ENCODE data around the gene VEGFA. TPM values are rescaled to one million over a fixed set of nuclear protein-coding genes. Genes with fewer than 3 reads are reported as not detected.
A peak's percentile ranks its signal among the peaks of the same experiment; 100 is the strongest.

The VEGFA gene
- total and polyA plus RNA-seq, 2 donors: 63.8 to 85.7 TPM

GRCh38 chr6:43767553-43768505 is 2.2 kb upstream of the VEGFA start:
- no peak for DNase-seq (ENCODE audit: extremely low spot score)
- 76% methylated on average over 8 of the region's 8 CpGs for WGBS
- no peak overlapping the region for H3K27ac ChIP-seq (ENCODE audit: low read depth)

GRCh38 chr6:43768506-43768860 is 1.5 kb upstream of the VEGFA start:
- 63% methylated on average over 1 of the region's 1 CpG for WGBS
- Histone ChIP-seq H3K4me3 (ENCODE audit: low read depth, low read length) (no peak overlapping the region), H3K36me3 (ENCODE audit: insufficient read depth) (no peaks in the 10 kb centered on the region), H3K4me1 (ENCODE audit: insufficient read depth) (no peaks in the 10 kb centered on the region), H3K27ac (ENCODE audit: low read depth) (no peak overlapping the region)
- DNase-seq (ENCODE audit: extremely low spot score): no peak

More at GRCh38 chr6:43767553-43768505, 2.2 kb upstream of the VEGFA start:
- H3K4me1 ChIP-seq (ENCODE audit: insufficient read depth): no peaks in the 10 kb centered on the region
- no peaks in the 10 kb centered on the region for H3K36me3 ChIP-seq (ENCODE audit: insufficient read depth)
- H3K4me3 ChIP-seq (ENCODE audit: low read depth, low read length): no peak overlapping the region

- no peak overlapping the region for H3K4me3 ChIP-seq (ENCODE audit: low read depth, low read length)
Observed at GRCh38 chr6:43768983-43769525, 957 bp upstream of the VEGFA start.

DNA sequence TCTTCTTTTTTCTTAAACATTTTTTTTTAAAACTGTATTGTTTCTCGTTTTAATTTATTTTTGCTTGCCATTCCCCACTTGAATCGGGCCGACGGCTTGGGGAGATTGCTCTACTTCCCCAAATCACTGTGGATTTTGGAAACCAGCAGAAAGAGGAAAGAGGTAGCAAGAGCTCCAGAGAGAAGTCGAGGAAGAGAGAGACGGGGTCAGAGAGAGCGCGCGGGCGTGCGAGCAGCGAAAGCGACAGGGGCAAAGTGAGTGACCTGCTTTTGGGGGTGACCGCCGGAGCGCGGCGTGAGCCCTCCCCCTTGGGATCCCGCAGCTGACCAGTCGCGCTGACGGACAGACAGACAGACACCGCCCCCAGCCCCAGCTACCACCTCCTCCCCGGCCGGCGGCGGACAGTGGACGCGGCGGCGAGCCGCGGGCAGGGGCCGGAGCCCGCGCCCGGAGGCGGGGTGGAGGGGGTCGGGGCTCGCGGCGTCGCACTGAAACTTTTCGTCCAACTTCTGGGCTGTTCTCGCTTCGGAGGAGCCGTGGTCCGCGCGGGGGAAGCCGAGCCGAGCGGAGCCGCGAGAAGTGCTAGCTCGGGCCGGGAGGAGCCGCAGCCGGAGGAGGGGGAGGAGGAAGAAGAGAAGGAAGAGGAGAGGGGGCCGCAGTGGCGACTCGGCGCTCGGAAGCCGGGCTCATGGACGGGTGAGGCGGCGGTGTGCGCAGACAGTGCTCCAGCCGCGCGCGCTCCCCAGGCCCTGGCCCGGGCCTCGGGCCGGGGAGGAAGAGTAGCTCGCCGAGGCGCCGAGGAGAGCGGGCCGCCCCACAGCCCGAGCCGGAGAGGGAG is 580 bp downstream of the VEGFA start:
- no peaks in the 10 kb centered on the region for H3K4me1 ChIP-seq (ENCODE audit: insufficient read depth)
- peak overlapping the region; percentile 93 for H3K27ac ChIP-seq (ENCODE audit: low read depth)
- H3K36me3 ChIP-seq (ENCODE audit: insufficient read depth): no peaks in the 10 kb centered on the region
- DNase-seq (ENCODE audit: extremely low spot score): no peak
- H3K4me3 ChIP-seq (ENCODE audit: low read depth, low read length): peak overlapping the region; percentile 74
- under 1% methylated on average over 84 of the region's 84 CpGs for whole genome bisulfite sequencing

More at GRCh38 chr6:43768983-43769525, 957 bp upstream of the VEGFA start:
- no peak for DNase-seq (ENCODE audit: extremely low spot score)
- Histone ChIP-seq H3K4me1 (ENCODE audit: insufficient read depth) (no peaks in the 10 kb centered on the region), H3K27ac (ENCODE audit: low read depth) (no peak overlapping the region), H3K36me3 (ENCODE audit: insufficient read depth) (no peaks in the 10 kb centered on the region)
- 23% methylated on average over 8 of the region's 8 CpGs for WGBS

GRCh38 chr6:43771210-43771857 is 1.3 kb downstream of the VEGFA start:
- peak overlapping the region; percentile 74 for H3K4me3 ChIP-seq (ENCODE audit: low read depth, low read length)
- H3K36me3 ChIP-seq (ENCODE audit: insufficient read depth): no peaks in the 10 kb centered on the region
- no peaks in the 10 kb centered on the region for H3K4me1 ChIP-seq (ENCODE audit: insufficient read depth)
- WGBS: under 1% methylated on average over 66 of the region's 66 CpGs
- H3K27ac ChIP-seq (ENCODE audit: low read depth): peak overlapping the region; percentile 93
- no peak for DNase-seq (ENCODE audit: extremely low spot score)

DNA sequence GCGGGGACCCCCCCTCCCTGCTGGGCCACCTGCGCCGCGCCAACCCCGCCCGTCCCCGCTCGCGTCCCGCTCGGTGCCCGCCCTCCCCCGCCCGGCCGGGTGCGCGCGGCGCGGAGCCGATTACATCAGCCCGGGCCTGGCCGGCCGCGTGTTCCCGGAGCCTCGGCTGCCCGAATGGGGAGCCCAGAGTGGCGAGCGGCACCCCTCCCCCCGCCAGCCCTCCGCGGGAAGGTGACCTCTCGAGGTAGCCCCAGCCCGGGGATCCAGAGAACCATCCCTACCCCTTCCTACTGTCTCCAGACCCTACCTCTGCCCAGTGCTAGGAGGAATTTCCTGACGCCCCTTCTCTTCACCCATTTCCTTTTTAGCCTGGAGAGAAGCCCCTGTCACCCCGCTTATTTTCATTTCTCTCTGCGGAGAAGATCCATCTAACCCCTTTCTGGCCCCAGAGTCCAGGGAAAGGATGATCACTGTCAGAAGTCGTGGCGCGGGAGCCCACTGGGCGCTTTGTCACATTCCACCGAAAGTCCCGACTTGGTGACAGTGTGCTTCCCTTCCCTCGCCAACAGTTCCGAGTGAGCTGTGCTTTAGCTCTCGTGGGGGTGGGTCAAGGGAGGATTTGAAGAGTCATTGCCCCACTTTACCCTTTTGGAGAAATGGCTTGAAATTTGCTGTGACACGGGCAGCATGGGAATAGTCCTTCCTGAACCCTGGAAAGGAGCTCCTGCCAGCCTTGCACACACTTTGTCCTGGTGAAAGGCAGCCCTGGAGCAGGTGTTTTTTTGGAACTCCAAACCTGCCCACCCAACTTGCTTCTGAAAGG is 2.1 kb downstream of the VEGFA start:
- H3K4me3 ChIP-seq (ENCODE audit: low read depth, low read length): peak overlapping the region; percentile 74
- H3K4me1 ChIP-seq (ENCODE audit: insufficient read depth): no peaks in the 10 kb centered on the region
- H3K27ac ChIP-seq (ENCODE audit: low read depth): peak overlapping the region; percentile 93
- no peak for DNase-seq (ENCODE audit: extremely low spot score)
- WGBS: 4% methylated on average over 47 of the region's 48 CpGs
- H3K36me3 ChIP-seq (ENCODE audit: insufficient read depth): no peaks in the 10 kb centered on the region

DNA sequence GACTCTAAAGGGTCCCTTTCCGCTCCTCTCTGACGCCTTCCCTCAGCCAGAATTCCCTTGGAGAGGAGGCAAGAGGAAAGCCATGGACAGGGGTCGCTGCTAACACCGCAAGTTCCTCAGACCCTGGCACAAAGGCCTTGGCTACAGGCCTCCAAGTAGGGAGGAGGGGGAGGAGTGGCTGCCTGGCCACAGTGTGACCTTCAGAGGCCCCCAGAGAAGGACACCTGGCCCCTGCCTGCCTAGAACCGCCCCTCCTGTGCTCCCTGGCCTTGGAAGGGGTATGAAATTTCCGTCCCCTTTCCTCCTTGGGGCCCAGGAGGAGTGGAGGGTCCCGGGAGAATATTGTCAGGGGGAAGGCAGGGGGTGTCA is 2.7 kb downstream of the VEGFA start:
- DNase-seq (ENCODE audit: extremely low spot score): no peak
- Histone ChIP-seq H3K36me3 (ENCODE audit: insufficient read depth) (no peaks in the 10 kb centered on the region), H3K4me1 (ENCODE audit: insufficient read depth) (no peaks in the 10 kb centered on the region), H3K27ac (ENCODE audit: low read depth) (no peak overlapping the region), H3K4me3 (ENCODE audit: low read depth, low read length) (peak overlapping the region; percentile 74)
- 25% methylated on average over 7 of the region's 7 CpGs for WGBS

- no peaks in the 10 kb centered on the region for H3K4me1 ChIP-seq (ENCODE audit: insufficient read depth)
- H3K36me3 ChIP-seq (ENCODE audit: insufficient read depth): no peaks in the 10 kb centered on the region
- DNase-seq (ENCODE audit: extremely low spot score): no peak
- no peak overlapping the region for H3K27ac ChIP-seq (ENCODE audit: low read depth)
- WGBS: 37% methylated on average over 12 of the region's 12 CpGs
- H3K4me3 ChIP-seq (ENCODE audit: low read depth, low read length): peak overlapping the region; percentile 74
Observed at GRCh38 chr6:43773050-43773979, 3.3 kb downstream of the VEGFA start.

- Histone ChIP-seq H3K36me3 (ENCODE audit: insufficient read depth) (no peaks in the 10 kb centered on the region), H3K4me1 (ENCODE audit: insufficient read depth) (no peaks in the 10 kb centered on the region), H3K4me3 (ENCODE audit: low read depth, low read length) (no peak overlapping the region), H3K27ac (ENCODE audit: low read depth) (no peak overlapping the region)
- 50% methylated on average over 12 of the region's 12 CpGs for WGBS
- no peak for DNase-seq (ENCODE audit: extremely low spot score)
Observed at GRCh38 chr6:43773980-43774775, 4.2 kb downstream of the VEGFA start.

- Histone ChIP-seq H3K4me1 (ENCODE audit: insufficient read depth) (no peaks in the 10 kb centered on the region), H3K4me3 (ENCODE audit: low read depth, low read length) (peak overlapping the region; percentile 6), H3K27ac (ENCODE audit: low read depth) (peak overlapping the region; percentile 45), H3K36me3 (ENCODE audit: insufficient read depth) (no peaks in the 10 kb centered on the region)
- no peak for DNase-seq (ENCODE audit: extremely low spot score)
- 30% methylated on average over 17 of the region's 17 CpGs for WGBS
Observed at GRCh38 chr6:43774776-43775534, 4.9 kb downstream of the VEGFA start.

GRCh38 chr6:43775535-43775885 is 5.5 kb downstream of the VEGFA start:
- DNase-seq (ENCODE audit: extremely low spot score): no peak
- Histone ChIP-seq H3K36me3 (ENCODE audit: insufficient read depth) (no peaks in the 10 kb centered on the region), H3K27ac (ENCODE audit: low read depth) (no peak overlapping the region), H3K4me1 (ENCODE audit: insufficient read depth) (no peaks in the 10 kb centered on the region), H3K4me3 (ENCODE audit: low read depth, low read length) (no peak overlapping the region)
- WGBS: 57% methylated on average over 4 of the region's 4 CpGs
